Right lobe of liver (tissue), 4 donors: ENCODE data around the gene TBX4.

Source experiments
- CTCF ChIP-seq, 4 donors: fragments of 200-600 bp in 3 of 4; fragments of 450-650 bp in 1 of 4; IDR thresholded peaks; one replicate each; pipeline versions ENCODE4 v1.5.1 to v1.8.0; 2016 to 2022; ENCODE audit warnings: antibody characterized with exemption in 4 of 4, mild to moderate bottlenecking in 2 of 4
- POLR2A ChIP-seq: fragments of 450-650 bp; IDR thresholded peaks from one replicate; pipeline ENCODE4 v1.6.1; 2017; ENCODE audit warnings: antibody characterized with exemption, mild to moderate bottlenecking
- donor health status: DM: no; HTN: no; CAD: no.
- donor health status: DM: no; HTN: no; CAD: no.
- donor health status: DM: no; HTN: yes; CAD: no.

- TF ChIP-seq CTCF (IDR thresholded peaks at IDR 0.05) (no peak), POLR2A (no peak)
These were observed 40.7 kb downstream of the TBX4 start for GRCh38 chr17:61492759-61493526.
